HG02943 (cell line): ENCODE measurements around the gene LRRC8E.
A peak's percentile ranks its signal among the peaks of the same experiment; 100 is the strongest.

ENCODE experiments used
- ATAC-seq: cut with Tn5 transposase; IDR thresholded peaks from one replicate; pipeline ENCODE4 v1.9.1; 2021; ENCODE audit warnings: mild to moderate bottlenecking, low read depth, moderate library complexity; ENCODE audit not compliant: unreplicated experiment

Gene LRRC8E

GRCh38 chr19:7865262-7865911 lies 22.9 kb upstream of the LRRC8E start:
- ATAC-seq = no peak

GRCh38 chr19:7866399-7867091 lies 21.8 kb upstream of the LRRC8E start:
- ATAC-seq = no peak

GRCh38 chr19:7867092-7867844 lies 21.0 kb upstream of the LRRC8E start:
- ATAC-seq = no peak

GRCh38 chr19:7868326-7868670 lies 20.0 kb upstream of the LRRC8E start:
- ATAC-seq = no peak

- peak; percentile 55 for ATAC-seq
These were observed 19.4 kb upstream of the LRRC8E start for GRCh38 chr19:7868671-7869452.

- peak; percentile 48 for ATAC-seq
These were observed 18.8 kb upstream of the LRRC8E start for GRCh38 chr19:7869453-7869909.

- no peak for ATAC-seq
These were observed 18.3 kb upstream of the LRRC8E start for GRCh38 chr19:7869910-7870511.

- no peak for ATAC-seq
These were observed 17.5 kb upstream of the LRRC8E start for GRCh38 chr19:7870571-7871436.

GRCh38 chr19:7871437-7872305 lies 16.6 kb upstream of the LRRC8E start:
- ATAC-seq = no peak

- no peak for ATAC-seq
These were observed 15.8 kb upstream of the LRRC8E start for GRCh38 chr19:7872306-7873204.

GRCh38 chr19:7873304-7874075 lies 14.8 kb upstream of the LRRC8E start:
- no peak for ATAC-seq

GRCh38 chr19:7874076-7874896 lies 14.0 kb upstream of the LRRC8E start, which contains the start of gene PRR36:
TSS of gene PRR36 (minus strand) at chr19:7874390. CDS start at chr19:7873689, 701 bp downstream.
- no peak for ATAC-seq

- ATAC-seq = no peak
These were observed 13.4 kb upstream of the LRRC8E start for GRCh38 chr19:7874897-7875273.

- no peak for ATAC-seq
These were observed 11.0 kb upstream of the LRRC8E start for GRCh38 chr19:7877249-7877836.

GRCh38 chr19:7879111-7879807 lies 9.1 kb upstream of the LRRC8E start:
- ATAC-seq = no peak
